Thymus (tissue), 11 donors: ENCODE results near the gene FBXL22. TPM values are rescaled to one million over a fixed set of nuclear protein-coding genes. Genes with fewer than 3 reads are reported as not detected.
A peak's percentile ranks its signal among the peaks of the same experiment; 100 is the strongest.

Source experiments
- DNase-seq, 9 donors: peaks; one replicate each; pipeline ENCODE4 v3.0.0-alpha.2; 2013; ENCODE audit warnings: low spot score in 9 of 9, low read depth in 6 of 9, missing footprints in 1 of 9
- H3K27ac ChIP-seq, 2 donors: one replicate each; pipeline ENCODE4 v1.5.1; 2013; ENCODE audit warnings: control low read depth in 1 of 2, low read depth in 1 of 2, low read length in 1 of 2, mild to moderate bottlenecking in 1 of 2, moderate library complexity in 1 of 2
- H3K27me3 ChIP-seq, 2 donors: one replicate each; pipeline ENCODE4 v1.5.1; 2013; ENCODE audit warnings: low read length in 1 of 2; ENCODE audit not compliant: control insufficient read depth in 2 of 2, insufficient read depth in 1 of 2
- H3K36me3 ChIP-seq, 2 donors: one replicate each; pipeline ENCODE4 v1.5.1; 2013; ENCODE audit warnings: low read length in 1 of 2, mild to moderate bottlenecking in 1 of 2, moderate library complexity in 1 of 2; ENCODE audit not compliant: control insufficient read depth in 2 of 2, insufficient read depth in 2 of 2
- H3K4me1 ChIP-seq, 2 donors: one replicate each; pipeline ENCODE4 v1.5.1; 2013; ENCODE audit warnings: low read length in 2 of 2; ENCODE audit not compliant: control insufficient read depth in 2 of 2, insufficient read depth in 2 of 2
- H3K4me3 ChIP-seq, 2 donors: one replicate each; pipeline ENCODE4 v1.5.1; 2013; ENCODE audit warnings: low read length in 2 of 2, control low read depth in 1 of 2, mild to moderate bottlenecking in 1 of 2
- H3K9me3 ChIP-seq, 2 donors: one replicate each; pipeline ENCODE4 v1.5.1; 2013; ENCODE audit warnings: low read length in 1 of 2, mild to moderate bottlenecking in 1 of 2; ENCODE audit not compliant: control insufficient read depth in 2 of 2, insufficient read depth in 1 of 2
- WGBS: extraction: QIAGEN DNeasy Blood & Tissue Kit; methylation state at CpG from one replicate; pipeline ENCODE4 v1.1.7; 2013; 5-methylcytosine and 5-hydroxymethylcytosine counted together
- polyA plus RNA-seq: library from polyadenylated mRNA; stranded (reverse); fragments of 200-250 nt; gene quantifications from one replicate; pipeline ENCODE4 v1.2.3, GENCODE V29; 2013
- total RNA-seq: library from RNA; stranded (reverse); fragments of 120-200 nt; gene quantifications from one replicate; pipeline ENCODE4 v1.2.4, GENCODE V29; 2013
- donor health status: healthy.

Gene FBXL22
- total and polyA plus RNA-seq, 2 donors, result 0.33 to 0.68 TPM

DNA sequence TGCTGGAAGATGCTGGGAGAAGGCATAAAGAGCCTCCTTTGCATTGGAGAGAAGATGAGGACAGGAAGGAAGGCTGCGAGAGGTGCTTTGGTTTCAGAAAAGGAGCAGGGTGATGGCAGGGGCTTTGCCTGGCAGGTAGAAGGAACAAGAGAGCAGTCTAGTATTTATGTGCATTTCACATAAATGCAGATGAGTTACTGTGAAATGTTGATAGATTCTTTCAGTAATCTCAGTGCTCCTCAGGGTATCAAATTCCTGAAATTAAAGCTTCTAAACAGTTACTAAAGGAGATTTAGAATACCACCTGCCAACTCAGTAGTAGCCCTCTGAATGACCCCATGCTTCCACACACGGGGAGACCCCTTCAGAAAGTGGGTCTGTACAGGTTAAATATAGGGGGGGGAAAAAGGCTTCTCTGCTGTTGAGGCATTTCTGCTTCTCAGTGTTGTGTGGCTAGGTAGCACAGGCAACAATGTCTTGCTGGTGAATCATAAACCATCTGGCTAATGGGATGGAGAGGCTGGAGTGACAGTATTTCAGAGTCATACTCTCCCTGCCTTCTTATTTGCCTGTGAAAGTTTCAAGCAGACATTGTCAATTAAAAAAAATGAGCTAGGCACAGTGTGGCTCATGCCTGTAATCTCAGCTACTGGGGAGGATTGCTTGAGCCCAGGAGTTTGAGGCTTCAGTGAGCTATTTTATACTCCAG lies 14.3 kb upstream of the FBXL22 start:
- Histone ChIP-seq H3K27me3 (no peaks in the 10 kb centered on the region), H3K27ac (no peak overlapping the region), H3K9me3 (no peaks in the 10 kb centered on the region), H3K4me3 (no peak overlapping the region), H3K4me1 (no peaks in the 10 kb centered on the region), H3K36me3 (peaks cover 9 to 46% of the 10 kb centered on the region in 2 donors)
- WGBS, result 95% methylated on average over 2 of the region's 2 CpGs
- no peak for DNase-seq

DNA sequence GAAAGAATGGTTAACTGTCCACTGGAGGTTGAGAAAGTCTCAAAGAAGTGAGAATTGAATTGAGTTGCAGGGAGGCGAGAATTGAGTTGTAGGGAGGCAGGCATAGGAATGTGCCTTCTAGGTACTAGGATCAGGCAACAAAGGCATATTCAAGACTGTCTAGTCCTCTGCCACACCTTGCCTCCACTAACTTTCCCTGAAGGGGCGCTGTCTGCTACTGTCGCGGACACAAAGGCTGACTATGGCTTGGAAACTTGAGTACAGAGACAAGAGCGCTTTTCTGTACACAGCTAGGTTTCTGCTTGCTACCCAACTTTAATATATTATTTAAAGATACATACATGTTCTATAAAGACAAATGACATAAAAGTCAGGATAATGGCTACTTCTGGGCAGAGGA lies 10.4 kb upstream of the FBXL22 start:
- no peaks in the 10 kb centered on the region for H3K27me3 ChIP-seq
- peaks cover 29 to 72% of the 10 kb centered on the region in 2 donors for H3K36me3 ChIP-seq
- H3K9me3 ChIP-seq, result no peaks in the 10 kb centered on the region
- 97% methylated on average over 5 of the region's 5 CpGs for WGBS
- DNase-seq, result no peak
- no peak overlapping the region for H3K4me3 ChIP-seq
- H3K4me1 ChIP-seq, result peaks cover 0 to 3% of the 10 kb centered on the region in 2 donors
- H3K27ac ChIP-seq, result no peak overlapping the region

DNA sequence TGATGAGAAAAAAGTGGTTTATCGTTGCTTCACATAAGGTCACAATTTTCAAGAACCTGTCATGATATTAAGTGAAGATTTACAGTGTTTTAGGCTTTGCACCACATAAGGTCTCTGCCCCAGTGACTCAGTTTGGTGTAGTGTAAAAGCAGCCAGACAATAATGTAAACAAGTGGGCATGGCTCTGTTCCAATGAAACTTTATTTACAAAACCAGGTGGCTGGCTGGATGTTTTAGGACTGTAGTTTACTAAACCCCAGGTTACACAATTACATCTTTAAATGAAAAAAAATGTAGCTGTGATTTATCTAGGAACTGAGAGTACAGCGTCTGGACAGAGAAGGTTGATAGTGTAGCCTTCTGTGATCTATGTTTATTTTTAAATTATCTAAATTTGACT lies 9.7 kb upstream of the FBXL22 start:
- peaks cover 33 to 72% of the 10 kb centered on the region in 2 donors for H3K36me3 ChIP-seq
- no peak for DNase-seq
- no peak overlapping the region for H3K4me3 ChIP-seq
- H3K27me3 ChIP-seq, result no peaks in the 10 kb centered on the region
- H3K4me1 ChIP-seq, result peaks cover 0 to 3% of the 10 kb centered on the region in 2 donors
- no peak overlapping the region for H3K27ac ChIP-seq
- 98% methylated on average over 2 of the region's 2 CpGs for WGBS
- H3K9me3 ChIP-seq, result no peaks in the 10 kb centered on the region

DNA sequence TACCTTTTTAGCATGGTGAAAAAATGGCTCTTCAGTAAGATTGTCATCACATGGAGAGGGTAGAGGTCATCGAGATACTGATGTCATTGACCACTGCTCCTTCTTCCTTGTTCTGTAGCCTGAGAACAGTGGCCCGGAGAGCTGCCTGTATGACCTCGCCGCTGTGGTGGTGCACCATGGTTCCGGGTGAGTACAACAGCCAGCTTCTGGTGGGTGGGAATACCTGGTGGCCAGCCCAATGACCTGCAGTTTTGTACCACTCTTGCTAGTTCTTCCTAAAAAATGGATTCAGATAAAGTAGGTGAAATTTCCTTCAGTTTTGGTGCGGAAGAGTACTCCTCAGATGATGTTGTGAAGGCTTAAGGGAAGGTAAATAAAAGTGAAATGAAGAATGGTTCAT lies 8.4 kb upstream of the FBXL22 start:
- peaks cover 31 to 69% of the 10 kb centered on the region in 2 donors for H3K36me3 ChIP-seq

DNA sequence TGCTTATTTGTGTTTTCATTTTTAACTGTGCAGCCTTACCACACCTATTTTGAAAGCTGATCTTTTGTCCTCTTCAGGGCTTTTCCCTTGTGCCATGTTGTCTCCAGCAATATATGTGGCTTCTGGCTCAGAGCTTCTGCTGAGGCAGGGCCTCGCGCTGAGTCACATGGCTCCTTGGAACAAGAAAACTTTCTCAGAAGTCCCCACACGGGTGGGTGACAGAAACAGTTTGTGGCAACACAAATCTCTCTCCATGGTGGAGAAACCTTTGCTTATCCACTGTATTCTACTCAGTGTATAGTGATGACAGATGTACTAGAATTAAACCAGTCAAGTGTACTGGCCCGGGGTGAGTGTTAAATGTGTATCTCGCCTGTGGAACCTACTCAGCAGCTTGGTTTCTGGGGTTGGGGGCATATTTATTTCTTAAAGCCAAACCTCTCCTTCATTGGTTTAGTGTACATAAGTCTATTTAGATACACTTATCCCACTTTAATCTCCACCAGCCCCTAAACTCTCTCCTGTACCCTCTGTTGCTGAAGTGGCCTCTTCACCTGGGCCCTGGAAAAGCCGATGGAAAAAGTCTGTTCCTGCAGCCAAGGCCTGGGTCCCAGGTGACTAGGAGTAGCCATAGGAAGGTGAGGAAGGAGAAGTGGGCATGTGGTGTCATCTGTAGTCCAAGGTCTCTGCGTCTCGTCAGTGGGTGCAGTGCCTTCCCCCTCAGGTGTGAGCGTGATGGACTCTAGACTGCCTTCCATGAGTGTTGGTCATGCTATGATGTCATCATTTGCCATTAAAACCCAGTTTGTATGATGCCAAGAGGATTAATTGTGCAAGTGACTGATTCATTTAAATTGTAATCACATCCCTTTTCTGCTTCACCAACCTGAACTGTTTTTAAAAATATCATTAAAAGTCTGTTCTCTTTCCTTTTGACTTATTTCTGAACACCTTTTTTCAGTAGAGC lies 3.2 kb upstream of the FBXL22 start:
- peaks cover 29 to 44% of the 10 kb centered on the region in 2 donors for H3K36me3 ChIP-seq
- H3K27ac ChIP-seq, result peak overlapping the region in 1 of 2 donors; percentile 8
- no peaks in the 10 kb centered on the region for H3K27me3 ChIP-seq
- H3K4me3 ChIP-seq, result no peak overlapping the region
- no peak for DNase-seq
- H3K4me1 ChIP-seq, result peaks cover 0 to 11% of the 10 kb centered on the region in 2 donors
- 80% methylated on average over 9 of the region's 9 CpGs for WGBS
- H3K9me3 ChIP-seq, result no peaks in the 10 kb centered on the region

More for the DNA sequence above, 8.4 kb upstream of the FBXL22 start:
- no peaks in the 10 kb centered on the region for H3K27me3 ChIP-seq
- no peaks in the 10 kb centered on the region for H3K9me3 ChIP-seq
- no peak overlapping the region for H3K4me3 ChIP-seq
- no peak overlapping the region for H3K27ac ChIP-seq
- WGBS, result 99% methylated on average over 6 of the region's 6 CpGs
- no peak for DNase-seq
- H3K4me1 ChIP-seq, result peaks cover 0 to 3% of the 10 kb centered on the region in 2 donors

DNA sequence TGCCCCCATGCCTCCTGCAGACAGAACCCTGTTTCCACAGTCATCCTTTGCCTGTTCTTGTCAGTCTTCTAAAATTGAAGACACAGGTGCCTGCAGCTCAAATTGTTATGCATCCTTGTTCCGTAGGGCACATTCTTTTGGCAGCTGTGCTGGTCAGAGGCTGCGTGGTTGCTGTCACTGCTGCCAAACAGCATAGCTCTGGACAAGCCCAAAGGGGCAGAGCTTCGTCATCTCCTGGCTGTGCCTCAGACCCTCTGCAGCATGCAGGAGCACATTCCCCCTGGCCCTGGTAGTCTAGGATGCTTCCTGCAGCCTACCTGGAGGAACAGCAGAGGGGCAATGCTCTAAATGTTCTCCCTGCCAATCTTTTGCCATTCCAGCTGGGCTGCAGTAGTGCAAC lies 2.1 kb upstream of the FBXL22 start:
- WGBS, result 92% methylated on average over 3 of the region's 3 CpGs
- no peak overlapping the region for H3K27ac ChIP-seq
- H3K4me3 ChIP-seq, result no peak overlapping the region

DNA sequence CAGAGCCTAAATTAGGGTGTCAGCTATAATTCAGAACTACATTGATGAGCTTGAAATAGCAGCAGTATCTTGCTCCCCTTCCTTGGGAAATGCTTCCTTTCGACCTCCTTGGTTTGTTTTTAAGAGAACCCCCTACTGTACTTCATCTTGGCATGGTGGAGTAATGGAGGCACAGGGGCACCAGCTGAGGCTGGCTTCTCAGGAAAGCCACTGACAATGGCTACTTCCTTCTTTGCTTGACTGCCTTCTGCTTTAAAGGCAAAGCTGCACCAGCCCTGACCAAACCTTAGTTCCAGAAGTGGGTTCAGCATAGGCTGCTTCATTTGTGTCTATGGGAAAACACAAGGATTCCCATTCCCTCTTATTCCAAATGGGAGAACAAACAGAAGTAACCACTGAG lies 1.5 kb upstream of the FBXL22 start:
- H3K4me3 ChIP-seq, result no peak overlapping the region
- peaks cover 0 to 25% of the 10 kb centered on the region in 2 donors for H3K4me1 ChIP-seq
- 74% methylated on average over 1 of the region's 1 CpG for WGBS
- no peak for DNase-seq
- H3K36me3 ChIP-seq, result peaks cover 18 to 27% of the 10 kb centered on the region in 2 donors
- peaks cover 0 to 8% of the 10 kb centered on the region in 2 donors for H3K27me3 ChIP-seq
- peaks cover 0 to 2% of the 10 kb centered on the region in 2 donors for H3K9me3 ChIP-seq
- no peak overlapping the region for H3K27ac ChIP-seq

More for the DNA sequence above, 2.1 kb upstream of the FBXL22 start:
- Histone ChIP-seq H3K27me3 (peaks cover 0 to 3% of the 10 kb centered on the region in 2 donors), H3K36me3 (peaks cover 24 to 33% of the 10 kb centered on the region in 2 donors), H3K9me3 (peaks cover 0 to 2% of the 10 kb centered on the region in 2 donors), H3K4me1 (peaks cover 0 to 20% of the 10 kb centered on the region in 2 donors)
- DNase-seq, result no peak

DNA sequence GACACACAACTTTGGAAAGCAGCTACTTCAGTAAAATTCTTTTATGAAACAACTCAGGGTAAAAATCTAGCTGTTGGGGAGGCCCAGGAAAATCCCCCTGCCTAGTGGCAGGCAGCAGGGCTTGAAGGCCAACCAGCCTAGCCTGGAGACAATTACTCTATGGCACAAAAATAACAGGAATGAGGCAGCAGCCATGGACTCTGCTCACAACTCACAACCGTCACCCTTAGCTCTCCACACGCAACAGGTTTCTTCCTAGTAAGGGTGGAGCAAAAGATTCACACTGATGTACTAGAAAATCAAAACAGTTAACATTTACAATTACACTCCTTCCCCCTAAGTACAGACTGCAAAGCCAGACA lies 530 bp upstream of the FBXL22 start:
- no peak overlapping the region for H3K27ac ChIP-seq
- H3K4me1 ChIP-seq, result peaks cover under 1 to 31% of the 10 kb centered on the region in 2 donors
- no peak for DNase-seq

DNA sequence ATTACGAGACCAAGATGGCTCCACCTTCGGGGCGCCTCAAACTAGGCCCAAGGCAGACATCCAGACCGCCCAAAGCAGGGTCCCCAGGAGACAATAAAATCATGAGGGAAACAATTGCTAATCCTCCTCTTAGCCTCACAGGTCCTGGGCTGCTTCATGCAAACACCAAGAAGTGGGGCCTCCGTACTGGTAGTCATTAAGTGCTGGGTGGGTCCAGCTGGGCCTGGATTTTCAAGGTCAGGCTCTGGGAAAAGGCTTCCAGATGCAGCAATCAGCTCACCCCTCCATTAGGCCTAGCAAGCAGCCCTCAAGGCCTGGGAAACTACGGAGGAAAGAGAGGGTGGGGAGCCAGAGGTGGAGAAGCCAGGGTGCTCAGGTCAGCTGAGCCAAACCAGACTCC lies 634 bp downstream of the FBXL22 start:
- no peak overlapping the region for H3K4me3 ChIP-seq
- H3K27ac ChIP-seq, result no peak overlapping the region
- peaks cover 0 to 8% of the 10 kb centered on the region in 2 donors for H3K27me3 ChIP-seq
- peaks cover 6 to 13% of the 10 kb centered on the region in 2 donors for H3K36me3 ChIP-seq
- WGBS, result 97% methylated on average over 6 of the region's 6 CpGs
- no peak for DNase-seq
- H3K9me3 ChIP-seq, result peaks cover 0 to 2% of the 10 kb centered on the region in 2 donors
- peaks cover 9 to 40% of the 10 kb centered on the region in 2 donors for H3K4me1 ChIP-seq

More for the DNA sequence above, 530 bp upstream of the FBXL22 start:
- Histone ChIP-seq H3K4me3 (no peak overlapping the region), H3K9me3 (peaks cover 0 to 2% of the 10 kb centered on the region in 2 donors), H3K36me3 (peaks cover 11 to 17% of the 10 kb centered on the region in 2 donors), H3K27me3 (peaks cover 0 to 8% of the 10 kb centered on the region in 2 donors)
- 94% methylated on average over 2 of the region's 2 CpGs for WGBS
